Activated T-helper 2 cell treated with anti-CD3 and anti-CD28 coated beads, Interferon-gamma antibody, Interleukin-2, Interleukin-4, amounts not matched to agents 10 μg/mL and 5 μg/mL and 100 μg/mL, durations not matched to agents 14 hours and 24 hours and 36 hours (primary cell): ENCODE measurements around the gene GRM7. TPM values are rescaled to one million over a fixed set of nuclear protein-coding genes. Genes with fewer than 3 reads are reported as not detected.

ENCODE experiments used
- DNase-seq: peaks from one replicate; pipeline ENCODE4 v3.0.0; 2021; ENCODE audit warnings: low spot score
- H3K27ac Mint-ChIP-seq: one replicate; pipeline ENCODE4 v1.8.0; 2021; ENCODE audit warnings: mixed read lengths
- H3K27me3 Mint-ChIP-seq: one replicate; pipeline ENCODE4 v1.8.0; 2021; ENCODE audit warnings: low read depth, mixed read lengths
- H3K36me3 Mint-ChIP-seq: one replicate; pipeline ENCODE4 v1.8.0; 2021; ENCODE audit warnings: low read depth, mixed read lengths
- H3K4me1 Mint-ChIP-seq: one replicate; pipeline ENCODE4 v1.8.0; 2021; ENCODE audit warnings: low read depth, mixed read lengths
- H3K4me3 Mint-ChIP-seq: one replicate; pipeline ENCODE4 v1.8.0; 2021; ENCODE audit warnings: low read depth, mild to moderate bottlenecking, moderate library complexity, mixed read lengths
- H3K9me3 Mint-ChIP-seq: one replicate; pipeline ENCODE4 v1.8.0; 2021; ENCODE audit warnings: mixed read lengths
- intact Hi-C: fragments of 100-400 bp; cut with micrococcal nuclease; formaldehyde crosslinking; loops from one replicate; pipeline ENCODE4 v1.15.1; 2023
- total RNA-seq: library from RNA; stranded (reverse); gene quantifications from 2 replicates; pipeline ENCODE4 v1.2.3, GENCODE V29; 2022

Gene GRM7
- total RNA-seq, 1 donor from 2014 or later = not detected

- Mint-ChIP-seq H3K27me3 (no peaks in the 10 kb centered on the region), H3K9me3 (peaks cover 6% of the 10 kb centered on the region), H3K4me1 (no peaks in the 10 kb centered on the region), H3K36me3 (no peaks in the 10 kb centered on the region), H3K27ac (no peak overlapping the region), H3K4me3 (no peak overlapping the region)
- DNase-seq = no peak
- intact Hi-C loops = no loop called here
These were observed 715.6 kb downstream of the GRM7 start for GRCh38 chr3:7576506-7576905.

- no peak overlapping the region for H3K27ac Mint-ChIP-seq
- peaks cover 6% of the 10 kb centered on the region for H3K9me3 Mint-ChIP-seq
- no peak overlapping the region for H3K4me3 Mint-ChIP-seq
- H3K27me3 Mint-ChIP-seq = no peaks in the 10 kb centered on the region
- intact Hi-C loops = no loop called here
- no peaks in the 10 kb centered on the region for H3K4me1 Mint-ChIP-seq
- DNase-seq = no peak
- no peaks in the 10 kb centered on the region for H3K36me3 Mint-ChIP-seq
These were observed 716.6 kb downstream of the GRM7 start for GRCh38 chr3:7577513-7577912.

GRCh38 chr3:7581831-7582230 is 720.9 kb downstream of the GRM7 start:
- Mint-ChIP-seq H3K4me1 (no peaks in the 10 kb centered on the region), H3K27me3 (no peaks in the 10 kb centered on the region), H3K9me3 (no peaks in the 10 kb centered on the region), H3K36me3 (no peaks in the 10 kb centered on the region), H3K27ac (no peak overlapping the region), H3K4me3 (no peak overlapping the region)
- intact Hi-C loops = no loop called here
- DNase-seq = no peak

GRCh38 chr3:7585052-7585451 is 724.1 kb downstream of the GRM7 start:
- no peak overlapping the region for H3K27ac Mint-ChIP-seq
- no peak for DNase-seq
- intact Hi-C loops = no loop called here
- no peak overlapping the region for H3K4me3 Mint-ChIP-seq
- H3K27me3 Mint-ChIP-seq = no peaks in the 10 kb centered on the region
- no peaks in the 10 kb centered on the region for H3K36me3 Mint-ChIP-seq
- no peaks in the 10 kb centered on the region for H3K9me3 Mint-ChIP-seq
- H3K4me1 Mint-ChIP-seq = no peaks in the 10 kb centered on the region

- no peak for DNase-seq
- Mint-ChIP-seq H3K36me3 (no peaks in the 10 kb centered on the region), H3K4me3 (no peak overlapping the region), H3K4me1 (no peaks in the 10 kb centered on the region), H3K27me3 (no peaks in the 10 kb centered on the region), H3K9me3 (no peaks in the 10 kb centered on the region), H3K27ac (no peak overlapping the region)
- intact Hi-C loops = no loop called here
These were observed 727.3 kb downstream of the GRM7 start for GRCh38 chr3:7588236-7588635.

- intact Hi-C loops = no loop called here
- Mint-ChIP-seq H3K27ac (no peak overlapping the region), H3K9me3 (no peaks in the 10 kb centered on the region), H3K4me1 (no peaks in the 10 kb centered on the region), H3K4me3 (no peak overlapping the region), H3K27me3 (no peaks in the 10 kb centered on the region), H3K36me3 (no peaks in the 10 kb centered on the region)
- no peak for DNase-seq
These were observed 728.6 kb downstream of the GRM7 start for GRCh38 chr3:7589526-7589925.

GRCh38 chr3:7602297-7602696 is 741.4 kb downstream of the GRM7 start:
- no peak overlapping the region for H3K4me3 Mint-ChIP-seq
- no peaks in the 10 kb centered on the region for H3K27me3 Mint-ChIP-seq
- intact Hi-C loops = no loop called here
- H3K27ac Mint-ChIP-seq = no peak overlapping the region
- no peak for DNase-seq
- H3K36me3 Mint-ChIP-seq = no peaks in the 10 kb centered on the region
- no peaks in the 10 kb centered on the region for H3K4me1 Mint-ChIP-seq
- H3K9me3 Mint-ChIP-seq = no peaks in the 10 kb centered on the region

GRCh38 chr3:7607083-7607482 is 746.2 kb downstream of the GRM7 start:
- no peak overlapping the region for H3K4me3 Mint-ChIP-seq
- H3K27me3 Mint-ChIP-seq = no peaks in the 10 kb centered on the region
- H3K36me3 Mint-ChIP-seq = no peaks in the 10 kb centered on the region
- no peaks in the 10 kb centered on the region for H3K9me3 Mint-ChIP-seq
- H3K27ac Mint-ChIP-seq = no peak overlapping the region
- DNase-seq = no peak
- intact Hi-C loops = no loop called here
- H3K4me1 Mint-ChIP-seq = no peaks in the 10 kb centered on the region

GRCh38 chr3:7607676-7608075 is 746.8 kb downstream of the GRM7 start:
- intact Hi-C loops = no loop called here

GRCh38 chr3:7610634-7611033 is 749.7 kb downstream of the GRM7 start:
- Mint-ChIP-seq H3K4me3 (no peak overlapping the region), H3K36me3 (no peaks in the 10 kb centered on the region), H3K27ac (no peak overlapping the region), H3K4me1 (no peaks in the 10 kb centered on the region), H3K9me3 (no peaks in the 10 kb centered on the region), H3K27me3 (no peaks in the 10 kb centered on the region)
- intact Hi-C loops = no loop called here
- DNase-seq = no peak

More at GRCh38 chr3:7607676-7608075, 746.8 kb downstream of the GRM7 start:
- Mint-ChIP-seq H3K9me3 (no peaks in the 10 kb centered on the region), H3K4me3 (no peak overlapping the region), H3K27ac (no peak overlapping the region), H3K36me3 (no peaks in the 10 kb centered on the region), H3K27me3 (no peaks in the 10 kb centered on the region), H3K4me1 (no peaks in the 10 kb centered on the region)
- no peak for DNase-seq

- no peaks in the 10 kb centered on the region for H3K27me3 Mint-ChIP-seq
- intact Hi-C loops = no loop called here
- H3K27ac Mint-ChIP-seq = no peak overlapping the region
- DNase-seq = no peak
- H3K4me3 Mint-ChIP-seq = no peak overlapping the region
- H3K36me3 Mint-ChIP-seq = no peaks in the 10 kb centered on the region
- H3K4me1 Mint-ChIP-seq = no peaks in the 10 kb centered on the region
- no peaks in the 10 kb centered on the region for H3K9me3 Mint-ChIP-seq
These were observed 754.1 kb downstream of the GRM7 start for GRCh38 chr3:7615043-7615442.

GRCh38 chr3:7618606-7619005 is 757.7 kb downstream of the GRM7 start:
- DNase-seq = no peak
- no peaks in the 10 kb centered on the region for H3K9me3 Mint-ChIP-seq
- no peak overlapping the region for H3K27ac Mint-ChIP-seq
- no peaks in the 10 kb centered on the region for H3K27me3 Mint-ChIP-seq
- no peak overlapping the region for H3K4me3 Mint-ChIP-seq
- intact Hi-C loops = no loop called here
- H3K4me1 Mint-ChIP-seq = no peaks in the 10 kb centered on the region
- H3K36me3 Mint-ChIP-seq = no peaks in the 10 kb centered on the region

- H3K4me3 Mint-ChIP-seq = no peak overlapping the region
- no peaks in the 10 kb centered on the region for H3K9me3 Mint-ChIP-seq
- no peaks in the 10 kb centered on the region for H3K27me3 Mint-ChIP-seq
- DNase-seq = no peak
- intact Hi-C loops = no loop called here
- H3K27ac Mint-ChIP-seq = no peak overlapping the region
- H3K36me3 Mint-ChIP-seq = no peaks in the 10 kb centered on the region
- H3K4me1 Mint-ChIP-seq = no peaks in the 10 kb centered on the region
These were observed 759.5 kb downstream of the GRM7 start for GRCh38 chr3:7620401-7620800.

- Mint-ChIP-seq H3K4me3 (no peak overlapping the region), H3K4me1 (no peaks in the 10 kb centered on the region), H3K27me3 (no peaks in the 10 kb centered on the region), H3K36me3 (no peaks in the 10 kb centered on the region), H3K9me3 (no peaks in the 10 kb centered on the region), H3K27ac (no peak overlapping the region)
- DNase-seq = no peak
- intact Hi-C loops = no loop called here
These were observed 760.2 kb downstream of the GRM7 start for GRCh38 chr3:7621046-7621630.
